RPMI8226 (cell line): ENCODE data around the gene ZNF408.

Source experiments
- DNase-seq: peaks from one replicate; pipeline ENCODE4 v3.0.0-alpha.2; 2015

Gene ZNF408

GRCh38 chr11:46729110-46730027 is 28.5 kb downstream of the ZNF408 start:
- DNase-seq, result no peak

DNA sequence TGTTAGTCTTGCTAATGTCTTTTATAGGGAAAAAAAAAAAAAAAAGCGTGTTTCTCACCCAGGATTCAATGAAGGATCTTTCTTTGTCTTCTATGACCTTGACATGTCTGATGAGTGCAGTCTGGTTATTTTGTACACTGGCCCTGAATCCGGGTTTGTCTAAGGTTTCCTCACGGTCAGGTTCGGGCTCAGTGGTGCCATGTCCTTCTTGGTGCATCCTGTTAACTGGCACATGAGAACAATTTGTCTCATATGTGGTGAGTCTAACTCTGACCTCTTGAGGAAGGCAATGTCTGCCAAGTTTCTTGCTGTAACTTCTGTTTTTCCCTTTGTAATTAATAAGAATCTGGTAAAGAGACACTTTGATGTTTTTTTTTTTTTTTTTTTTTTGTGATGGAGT is 30.7 kb downstream of the ZNF408 start:
- no peak for DNase-seq

DNA sequence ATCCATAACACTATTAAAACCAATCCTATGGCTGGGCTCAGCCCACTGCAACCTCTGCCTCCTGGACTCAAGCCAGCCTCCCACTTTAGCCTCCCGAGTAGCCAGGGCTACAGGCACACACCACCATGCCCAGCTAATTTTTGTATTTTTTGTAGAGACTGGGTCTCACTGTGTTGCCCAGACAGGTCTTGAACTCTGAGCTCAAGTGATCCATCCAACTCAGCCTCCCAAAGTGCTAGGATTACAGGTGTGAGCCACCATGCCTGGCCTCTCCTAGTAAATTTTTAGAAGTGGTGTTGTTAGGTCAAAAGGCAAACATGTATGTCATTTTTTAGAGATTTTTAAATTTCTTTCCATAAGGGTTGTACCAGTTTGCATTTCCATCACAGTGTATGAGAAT is 32.4 kb downstream of the ZNF408 start:
- DNase-seq, result no peak

- no peak for DNase-seq
Observed at GRCh38 chr11:46736146-46736545, 35.3 kb downstream of the ZNF408 start.

DNA sequence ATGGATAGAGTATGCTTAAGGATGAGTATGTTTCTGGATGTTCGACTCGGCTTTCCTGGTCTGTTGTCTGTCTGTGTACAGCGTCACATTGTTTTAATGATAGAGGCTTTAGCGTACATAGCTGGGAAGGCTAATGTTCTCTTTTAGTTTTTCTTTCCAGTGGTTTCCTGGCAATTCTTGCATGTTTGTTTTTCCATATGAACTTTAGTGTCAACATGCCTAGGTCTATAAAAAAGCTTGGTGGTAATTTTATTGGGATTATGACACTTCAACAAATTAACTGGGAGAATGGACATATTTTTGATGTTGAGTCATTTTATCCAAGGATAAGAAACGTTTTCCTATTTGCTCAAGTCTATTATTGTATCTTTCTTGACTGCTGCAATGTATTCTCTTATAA is 35.8 kb downstream of the ZNF408 start:
- no peak for DNase-seq

DNA sequence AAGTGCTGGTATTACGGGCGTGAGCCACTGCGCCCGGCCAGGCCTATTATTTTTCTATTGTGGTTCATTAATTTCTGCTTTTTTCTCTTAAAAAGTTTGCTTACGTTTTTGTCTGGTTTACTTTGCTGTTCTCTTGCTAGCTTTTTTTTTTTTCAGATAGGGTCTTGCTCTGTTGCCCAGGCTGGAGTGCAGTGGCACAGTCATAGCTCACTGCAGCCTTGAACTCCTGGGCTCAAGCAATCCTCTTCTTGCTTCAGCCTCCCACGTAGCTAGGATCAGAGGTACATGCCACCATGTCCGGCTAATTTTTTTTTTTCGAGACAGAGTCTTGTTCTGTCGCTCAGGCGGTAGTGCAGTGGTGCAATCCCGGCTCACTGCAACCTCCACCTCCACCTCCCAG is 36.9 kb downstream of the ZNF408 start:
- no peak for DNase-seq

DNA sequence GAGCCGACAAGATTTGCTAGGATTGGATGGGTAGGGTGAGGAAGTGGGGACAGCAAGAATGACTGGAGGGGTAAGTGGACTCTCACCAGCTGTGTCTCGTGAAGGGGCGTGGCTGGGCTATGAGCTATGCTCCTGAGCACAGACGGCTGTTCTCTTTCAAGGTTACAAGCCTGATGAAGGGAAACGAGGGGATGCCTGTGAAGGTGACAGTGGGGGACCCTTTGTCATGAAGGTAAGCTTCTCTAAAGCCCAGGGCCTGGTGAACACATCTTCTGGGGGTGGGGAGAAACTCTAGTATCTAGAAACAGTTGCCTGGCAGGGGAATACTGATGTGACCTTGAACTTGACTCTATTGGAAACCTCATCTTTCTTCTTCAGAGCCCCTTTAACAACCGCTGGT is 38.1 kb downstream of the ZNF408 start:
- DNase-seq, result no peak

- no peak for DNase-seq
Observed at GRCh38 chr11:46741600-46742484, 41.0 kb downstream of the ZNF408 start.

DNA sequence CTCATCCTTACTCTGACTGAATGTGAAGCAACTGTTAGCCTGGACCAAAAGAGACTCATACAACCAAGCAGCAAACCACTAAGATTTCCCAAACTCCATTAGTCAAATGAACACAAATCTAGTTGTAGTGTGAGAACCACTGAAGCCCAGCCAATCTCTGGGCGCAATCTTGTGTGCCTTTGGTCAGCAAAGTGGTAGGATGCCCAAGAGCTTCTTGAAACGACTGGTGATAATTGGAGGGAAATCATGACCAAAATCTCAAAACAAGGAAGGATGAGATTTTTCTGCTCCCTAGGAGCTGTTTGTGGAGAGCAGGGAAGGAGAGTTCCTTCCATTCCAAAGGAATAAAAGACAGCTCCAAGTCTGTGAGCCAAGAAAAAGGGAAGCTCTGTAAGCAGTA is 42.2 kb downstream of the ZNF408 start:
- DNase-seq, result no peak

- DNase-seq, result no peak
Observed at GRCh38 chr11:46743693-46744339, 43.0 kb downstream of the ZNF408 start.

DNA sequence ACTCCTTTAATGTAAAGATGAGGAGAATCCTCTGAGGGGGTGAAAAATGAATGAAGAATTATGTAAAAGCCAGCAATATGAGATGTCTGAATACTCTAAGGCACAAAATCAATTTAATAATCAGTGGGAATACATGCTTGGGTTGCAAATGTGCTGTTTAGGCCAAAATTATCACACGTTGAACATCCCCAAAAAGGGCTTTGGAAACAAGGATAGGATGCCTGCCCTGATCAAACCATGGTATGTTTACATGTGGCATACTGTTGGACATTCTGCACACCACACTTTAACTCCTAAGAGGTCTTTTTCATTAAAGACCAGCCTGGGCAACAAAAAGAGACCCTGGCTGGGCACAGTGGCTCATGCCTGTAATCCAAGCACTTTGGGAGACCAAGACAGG is 44.5 kb downstream of the ZNF408 start:
- no peak for DNase-seq

DNA sequence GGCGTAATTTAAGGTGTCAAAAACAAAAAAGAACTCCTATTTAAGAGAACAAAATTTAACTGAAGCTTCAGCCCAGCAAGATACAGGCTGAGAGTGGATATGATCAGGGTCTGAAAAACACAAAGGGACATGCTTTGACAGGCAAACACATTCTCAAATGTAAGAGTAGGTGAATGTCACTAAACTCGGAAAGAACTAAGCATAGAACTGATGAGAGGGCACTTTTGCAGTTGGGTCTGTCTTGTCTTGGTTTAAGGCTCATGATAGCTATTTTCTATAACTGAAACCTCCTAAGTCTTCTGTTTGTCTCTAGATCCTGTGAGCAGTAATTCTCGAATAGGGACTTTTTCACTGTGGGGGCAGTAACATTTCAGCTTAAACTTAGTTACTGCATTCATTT is 45.2 kb downstream of the ZNF408 start:
- DNase-seq, result no peak

- no peak for DNase-seq
Observed at GRCh38 chr11:46747150-46747549, 46.3 kb downstream of the ZNF408 start.
